HEK293T (cell line): ENCODE measurements around the gene GFI1.

Experiments
- ARNT ChIP-seq: fragments of 450-650 bp; IDR thresholded peaks from 2 replicates; pipeline ENCODE4 v1.6.1; 2017; ENCODE audit warnings: mild to moderate bottlenecking
- BHLHE40 ChIP-seq: fragments of 450-650 bp; IDR thresholded peaks from 2 replicates; pipeline ENCODE4 v1.6.1; 2016; ENCODE audit warnings: mild to moderate bottlenecking, moderate library complexity, borderline replicate concordance
- CTBP1 ChIP-seq: fragments of 450-650 bp; IDR thresholded peaks from 2 replicates; pipeline ENCODE4 v1.6.1; 2016; ENCODE audit warnings: borderline replicate concordance
- FOXA1 ChIP-seq: fragments of 450-650 bp; IDR thresholded peaks from 2 replicates; pipeline ENCODE4 v1.6.1; 2016; ENCODE audit warnings: mild to moderate bottlenecking
- FOXM1 ChIP-seq: fragments of 450-650 bp; IDR thresholded peaks from 2 replicates; pipeline ENCODE4 v1.6.1; 2017; ENCODE audit warnings: mild to moderate bottlenecking, borderline replicate concordance
- HDGF ChIP-seq: fragments of 450-650 bp; IDR thresholded peaks from 2 replicates; pipeline ENCODE4 v1.6.1; 2017; ENCODE audit warnings: antibody characterized with exemption, borderline replicate concordance
- L3MBTL2 ChIP-seq: fragments of 450-650 bp; conservative IDR thresholded peaks from 2 replicates; pipeline ENCODE4 v1.6.1; 2016; ENCODE audit warnings: mild to moderate bottlenecking
- LEF1 ChIP-seq: fragments of 450-650 bp; IDR thresholded peaks from 2 replicates; pipeline ENCODE4 v1.6.1; 2017; ENCODE audit warnings: mild to moderate bottlenecking, borderline replicate concordance
- NFRKB ChIP-seq: fragments of 450-650 bp; IDR thresholded peaks from 2 replicates; pipeline ENCODE4 v1.6.1; 2016; ENCODE audit warnings: mild to moderate bottlenecking, moderate library complexity
- SP1 ChIP-seq: fragments of 450-650 bp; IDR thresholded peaks from 2 replicates; pipeline ENCODE4 v1.6.1; 2017
- SUZ12 ChIP-seq: fragments of 450-650 bp; IDR thresholded peaks from 2 replicates; pipeline ENCODE4 v1.6.1; 2016; ENCODE audit warnings: mild to moderate bottlenecking
- TARDBP ChIP-seq: fragments of 450-650 bp; IDR thresholded peaks from 2 replicates; pipeline ENCODE4 v1.6.1; 2016
- ZNF384 ChIP-seq: fragments of 450-650 bp; IDR thresholded peaks from 2 replicates; pipeline ENCODE4 v1.6.1; 2016

DNA sequence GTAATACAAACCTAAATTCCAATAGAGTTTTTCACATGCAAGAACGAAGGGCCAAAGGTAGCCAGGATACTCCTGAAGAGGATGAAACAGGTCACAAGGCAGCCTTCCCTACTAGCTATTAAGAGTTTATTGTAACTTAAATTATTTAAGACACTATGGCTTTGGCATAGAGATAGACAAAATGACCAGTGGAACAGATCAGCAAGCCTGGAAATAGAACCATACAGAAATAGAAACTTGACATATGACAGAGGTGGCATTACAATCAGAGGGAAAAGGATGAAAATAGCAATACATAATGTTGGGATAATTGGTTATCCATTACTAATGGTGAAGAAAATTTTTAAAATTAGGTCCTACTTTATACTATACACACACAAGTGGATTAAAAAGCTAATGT, 16.5 kb downstream of the GFI1 start:
- TF ChIP-seq FOXA1: no peak
- TF ChIP-seq LEF1: no peak
- TF ChIP-seq SUZ12: no peak
- no peak for TF ChIP-seq SP1
- no peak for TF ChIP-seq BHLHE40
- no peak for TF ChIP-seq L3MBTL2
- no peak for TF ChIP-seq NFRKB
- no peak for TF ChIP-seq TARDBP
- no peak for TF ChIP-seq HDGF
- no peak for TF ChIP-seq ZNF384
- TF ChIP-seq FOXM1: no peak
- TF ChIP-seq ARNT: no peak
- TF ChIP-seq CTBP1: no peak
